Neural cell (in vitro differentiated cells): ENCODE measurements around the gene PCK1.

Source experiments
- CTCF ChIP-seq: fragments of 450-650 bp; IDR thresholded peaks from 2 replicates; pipeline ENCODE4 v1.5.1; 2014; ENCODE audit warnings: antibody characterized with exemption, mild to moderate bottlenecking, moderate library complexity; ENCODE audit not compliant: poor library complexity, severe bottlenecking
- EP300 ChIP-seq: fragments of 450-650 bp; conservative IDR thresholded peaks from 2 replicates; pipeline ENCODE4 v1.6.1; 2014; ENCODE audit warnings: antibody characterized with exemption, mild to moderate bottlenecking, moderate library complexity; ENCODE audit not compliant: poor library complexity, severe bottlenecking
- EZH2 ChIP-seq: fragments of 200-600, 300-800 bp; shearing (Covaris generic), sonication (generic); IDR thresholded peaks from 2 replicates; pipeline ENCODE4 v1.6.1; 2014; ENCODE audit warnings: antibody characterized with exemption, low read length, borderline replicate concordance, mild to moderate bottlenecking; ENCODE audit not compliant: insufficient read depth, poor library complexity, severe bottlenecking
- MXI1 ChIP-seq: fragments of 450-650 bp; conservative IDR thresholded peaks from 2 replicates; pipeline ENCODE4 v1.6.1; 2014; ENCODE audit warnings: antibody characterized with exemption, mild to moderate bottlenecking; ENCODE audit not compliant: poor library complexity, severe bottlenecking
- POLR2AphosphoS5 ChIP-seq: IDR thresholded peaks from 2 replicates; pipeline ENCODE4 v1.6.1; 2012
- RAD21 ChIP-seq: fragments of 450-650 bp; conservative IDR thresholded peaks from 2 replicates; pipeline ENCODE4 v1.6.1; 2014; ENCODE audit warnings: antibody characterized with exemption, mild to moderate bottlenecking, moderate library complexity
- TAF1 ChIP-seq: IDR thresholded peaks from 2 replicates; pipeline ENCODE4 v1.6.1; 2012; ENCODE audit warnings: low read depth
- TF ChIP-seq, protein P1 (sequence below): IDR thresholded peaks from 2 replicates; pipeline ENCODE4 v1.6.1; 2012; ENCODE audit warnings: borderline replicate concordance

- no peak for TF ChIP-seq CTCF
- TF ChIP-seq POLR2AphosphoS5: no peak
- TF ChIP-seq, protein P1, sequence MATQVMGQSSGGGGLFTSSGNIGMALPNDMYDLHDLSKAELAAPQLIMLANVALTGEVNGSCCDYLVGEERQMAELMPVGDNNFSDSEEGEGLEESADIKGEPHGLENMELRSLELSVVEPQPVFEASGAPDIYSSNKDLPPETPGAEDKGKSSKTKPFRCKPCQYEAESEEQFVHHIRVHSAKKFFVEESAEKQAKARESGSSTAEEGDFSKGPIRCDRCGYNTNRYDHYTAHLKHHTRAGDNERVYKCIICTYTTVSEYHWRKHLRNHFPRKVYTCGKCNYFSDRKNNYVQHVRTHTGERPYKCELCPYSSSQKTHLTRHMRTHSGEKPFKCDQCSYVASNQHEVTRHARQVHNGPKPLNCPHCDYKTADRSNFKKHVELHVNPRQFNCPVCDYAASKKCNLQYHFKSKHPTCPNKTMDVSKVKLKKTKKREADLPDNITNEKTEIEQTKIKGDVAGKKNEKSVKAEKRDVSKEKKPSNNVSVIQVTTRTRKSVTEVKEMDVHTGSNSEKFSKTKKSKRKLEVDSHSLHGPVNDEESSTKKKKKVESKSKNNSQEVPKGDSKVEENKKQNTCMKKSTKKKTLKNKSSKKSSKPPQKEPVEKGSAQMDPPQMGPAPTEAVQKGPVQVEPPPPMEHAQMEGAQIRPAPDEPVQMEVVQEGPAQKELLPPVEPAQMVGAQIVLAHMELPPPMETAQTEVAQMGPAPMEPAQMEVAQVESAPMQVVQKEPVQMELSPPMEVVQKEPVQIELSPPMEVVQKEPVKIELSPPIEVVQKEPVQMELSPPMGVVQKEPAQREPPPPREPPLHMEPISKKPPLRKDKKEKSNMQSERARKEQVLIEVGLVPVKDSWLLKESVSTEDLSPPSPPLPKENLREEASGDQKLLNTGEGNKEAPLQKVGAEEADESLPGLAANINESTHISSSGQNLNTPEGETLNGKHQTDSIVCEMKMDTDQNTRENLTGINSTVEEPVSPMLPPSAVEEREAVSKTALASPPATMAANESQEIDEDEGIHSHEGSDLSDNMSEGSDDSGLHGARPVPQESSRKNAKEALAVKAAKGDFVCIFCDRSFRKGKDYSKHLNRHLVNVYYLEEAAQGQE: no peak
- TF ChIP-seq RAD21: no peak
- no peak for TF ChIP-seq TAF1
- TF ChIP-seq EZH2: no peak
- no peak for TF ChIP-seq MXI1
- TF ChIP-seq EP300: no peak
These were observed 26.5 kb downstream of the PCK1 start for GRCh38 chr20:57587278-57587988.
